Uterus (tissue), 4 donors: ENCODE results near the gene TSPO2. TPM values are rescaled to one million over a fixed set of nuclear protein-coding genes. Genes with fewer than 3 reads are reported as not detected.

Experiments
- DNase-seq, 2 donors: peaks; one replicate each; pipeline ENCODE4 v3.0.0-alpha.2; 2019 to 2020
- H3K27ac ChIP-seq, 2 donors: fragments of 200-600 bp; sonication (generic); 1 replicate in 1 of 2; 2 replicates in 1 of 2; pipeline ENCODE4 v1.5.1; 2016 to 2018
- H3K27me3 ChIP-seq, 2 donors: fragments of 200-600 bp; sonication (generic); one replicate each; pipeline ENCODE4 v1.5.1; 2018 to 2019; ENCODE audit warnings: control low read depth in 1 of 2
- H3K36me3 ChIP-seq, 2 donors: fragments of 200-600 bp; sonication (generic); one replicate each; pipeline ENCODE4 v1.5.1; 2019; ENCODE audit warnings: control low read depth in 1 of 2
- H3K4me1 ChIP-seq, 2 donors: fragments of 200-600 bp; sonication (generic); one replicate each; pipeline ENCODE4 v1.5.1; 2018 to 2019; ENCODE audit warnings: control low read depth in 1 of 2
- H3K4me3 ChIP-seq, 2 donors: fragments of 200-600 bp; sonication (generic); 1 replicate in 1 of 2; 2 replicates in 1 of 2; pipeline ENCODE4 v1.5.1; 2018 to 2019; ENCODE audit warnings: mild to moderate bottlenecking in 1 of 2
- H3K9me3 ChIP-seq, 2 donors: fragments of 200-600 bp; sonication (generic); one replicate each; pipeline ENCODE4 v1.5.1; 2019; ENCODE audit warnings: control low read depth in 1 of 2
- CTCF ChIP-seq, 4 experiments: fragments of 200-600 bp in 2 of 4; fragments of 450-650 bp in 2 of 4; sonication (generic) in 2 of 4; IDR thresholded peaks; one replicate each; pipeline ENCODE4 v1.5.1; 2016 to 2019; ENCODE audit warnings: antibody characterized with exemption in 4 of 4, mild to moderate bottlenecking in 2 of 4, moderate library complexity in 1 of 4
- POLR2A ChIP-seq, 2 donors: fragments of 450-650 bp; IDR thresholded peaks; one replicate each; pipeline ENCODE4 v1.6.1; 2016; ENCODE audit warnings: antibody characterized with exemption in 2 of 2, mild to moderate bottlenecking in 1 of 2, moderate library complexity in 1 of 2
- intact Hi-C: fragments of 100-400 bp; cut with DNase I; formaldehyde crosslinking; loops from one replicate; pipeline ENCODE4 v1.15.1; 2023; ENCODE audit warnings: low total_unique reads
- total RNA-seq, 4 donors: library from RNA; depleted of rRNA in 3 of 4; stranded (reverse); fragments of >200 nt in 3 of 4; gene quantifications; one replicate each; pipeline versions ENCODE4 v1.1.0 to v1.2.4, GENCODE V29; 2014 to 2023
- donor health status: DM: yes; HTN: yes; CAD: no.

TSPO2 gene
- total RNA-seq, 4 donors from 2014 or later: not detected

- no peaks in the 10 kb centered on the region for H3K27me3 ChIP-seq
- intact Hi-C loops: no loop called here
- H3K4me1 ChIP-seq: no peaks in the 10 kb centered on the region
- H3K4me3 ChIP-seq: no peak overlapping the region
- H3K36me3 ChIP-seq: no peaks in the 10 kb centered on the region
- TF ChIP-seq CTCF (IDR thresholded peaks at IDR 0.05) (no peak), POLR2A (IDR thresholded peaks at IDR 0.05) (no peak)
- H3K27ac ChIP-seq: no peak overlapping the region
- H3K9me3 ChIP-seq: no peaks in the 10 kb centered on the region
- DNase-seq: no peak
Measured at GRCh38 chr6:41017663-41018062, 24.6 kb upstream of the TSPO2 start.

GRCh38 chr6:41021832-41022231 is 20.4 kb upstream of the TSPO2 start:
- no peaks in the 10 kb centered on the region for H3K4me1 ChIP-seq
- no peaks in the 10 kb centered on the region for H3K9me3 ChIP-seq
- TF ChIP-seq CTCF (IDR thresholded peaks at IDR 0.05) (no peak), POLR2A (IDR thresholded peaks at IDR 0.05) (no peak)
- H3K36me3 ChIP-seq: no peaks in the 10 kb centered on the region
- no peak overlapping the region for H3K4me3 ChIP-seq
- H3K27ac ChIP-seq: no peak overlapping the region
- intact Hi-C loops: no loop called here
- no peaks in the 10 kb centered on the region for H3K27me3 ChIP-seq
- no peak for DNase-seq

- DNase-seq: no peak
- intact Hi-C loops: no loop called here
- H3K27me3 ChIP-seq: no peaks in the 10 kb centered on the region
- H3K9me3 ChIP-seq: no peaks in the 10 kb centered on the region
- no peak overlapping the region for H3K4me3 ChIP-seq
- TF ChIP-seq POLR2A (IDR thresholded peaks at IDR 0.05) (no peak), CTCF (IDR thresholded peaks at IDR 0.05) (no peak)
- H3K36me3 ChIP-seq: no peaks in the 10 kb centered on the region
- no peaks in the 10 kb centered on the region for H3K4me1 ChIP-seq
- H3K27ac ChIP-seq: no peak overlapping the region
Measured at GRCh38 chr6:41022294-41022693, 20.0 kb upstream of the TSPO2 start.

- DNase-seq: no peak
- H3K36me3 ChIP-seq: no peaks in the 10 kb centered on the region
- no peak overlapping the region for H3K4me3 ChIP-seq
- H3K27ac ChIP-seq: no peak overlapping the region
- no peak for TF ChIP-seq POLR2A (IDR thresholded peaks at IDR 0.05)
- no peak for TF ChIP-seq CTCF (IDR thresholded peaks at IDR 0.05)
- no peaks in the 10 kb centered on the region for H3K4me1 ChIP-seq
- intact Hi-C loops: no loop called here
- H3K9me3 ChIP-seq: no peaks in the 10 kb centered on the region
- no peaks in the 10 kb centered on the region for H3K27me3 ChIP-seq
Measured at GRCh38 chr6:41023114-41023513, 19.2 kb upstream of the TSPO2 start.

GRCh38 chr6:41025966-41026530 is 16.2 kb upstream of the TSPO2 start:
- H3K4me1 ChIP-seq: no peaks in the 10 kb centered on the region
- no peak overlapping the region for H3K27ac ChIP-seq
- intact Hi-C loops: no loop called here
- no peaks in the 10 kb centered on the region for H3K27me3 ChIP-seq
- no peak overlapping the region for H3K4me3 ChIP-seq
- no peaks in the 10 kb centered on the region for H3K9me3 ChIP-seq
- DNase-seq: no peak
- H3K36me3 ChIP-seq: no peaks in the 10 kb centered on the region
- TF ChIP-seq POLR2A (IDR thresholded peaks at IDR 0.05) (no peak), CTCF (IDR thresholded peaks at IDR 0.05) (no peak)
